ENCODE measurements around the gene PAK4.

The PAK4 gene

GRCh38 chr19:39147480-39147879 is 21.9 kb downstream of the PAK4 start:
- DNase-seq, result no peak

GRCh38 chr19:39148939-39149529 is 23.4 kb downstream of the PAK4 start:
- no peak for DNase-seq

GRCh38 chr19:39150235-39150634 is 24.6 kb downstream of the PAK4 start:
- no peak for DNase-seq

- no peak for DNase-seq
Observed at GRCh38 chr19:39150807-39151600, 25.4 kb downstream of the PAK4 start.

- DNase-seq, result no peak
Observed at GRCh38 chr19:39152066-39152465, 26.5 kb downstream of the PAK4 start.

- no peak for DNase-seq
Observed at GRCh38 chr19:39154100-39154628, 28.6 kb downstream of the PAK4 start.

- no peak for DNase-seq
Observed at GRCh38 chr19:39154629-39155100, 29.1 kb downstream of the PAK4 start.

- DNase-seq, result no peak
Observed at GRCh38 chr19:39155114-39155700, 29.6 kb downstream of the PAK4 start.

GRCh38 chr19:39155741-39156140 is 30.2 kb downstream of the PAK4 start:
- DNase-seq, result no peak

- DNase-seq, result no peak
Observed at GRCh38 chr19:39156326-39157230, 31.0 kb downstream of the PAK4 start.

GRCh38 chr19:39157275-39157996 is 31.9 kb downstream of the PAK4 start:
- DNase-seq, result no peak

- no peak for DNase-seq
Observed at GRCh38 chr19:39157997-39158389, 32.4 kb downstream of the PAK4 start.

GRCh38 chr19:39158646-39159260 is 33.2 kb downstream of the PAK4 start:
- DNase-seq, result no peak

- DNase-seq, result no peak
Observed at GRCh38 chr19:39160523-39160861, 34.9 kb downstream of the PAK4 start.

GRCh38 chr19:39160889-39161672 is 35.5 kb downstream of the PAK4 start:
- no peak for DNase-seq

GRCh38 chr19:39162441-39163043 is 37.0 kb downstream of the PAK4 start:
- no peak for DNase-seq

- no peak for DNase-seq
Observed at GRCh38 chr19:39163621-39164020, 38.0 kb downstream of the PAK4 start.

GRCh38 chr19:39164289-39164688 is 38.7 kb downstream of the PAK4 start:
- DNase-seq, result no peak

GRCh38 chr19:39165857-39166256 is 40.3 kb downstream of the PAK4 start:
- DNase-seq, result no peak

Measured in T-helper 1 cell (primary cell).